ENCODE measurements around the gene MED15. TPM values are rescaled to one million over a fixed set of nuclear protein-coding genes. Genes with fewer than 3 reads are reported as not detected.
A peak's percentile ranks its signal among the peaks of the same experiment; 100 is the strongest.

MED15 gene
- polyA plus RNA-seq, 2 of the 4 experiments (the other 2 are of a cell fraction), result 10.7 to 29.7 TPM

DNA sequence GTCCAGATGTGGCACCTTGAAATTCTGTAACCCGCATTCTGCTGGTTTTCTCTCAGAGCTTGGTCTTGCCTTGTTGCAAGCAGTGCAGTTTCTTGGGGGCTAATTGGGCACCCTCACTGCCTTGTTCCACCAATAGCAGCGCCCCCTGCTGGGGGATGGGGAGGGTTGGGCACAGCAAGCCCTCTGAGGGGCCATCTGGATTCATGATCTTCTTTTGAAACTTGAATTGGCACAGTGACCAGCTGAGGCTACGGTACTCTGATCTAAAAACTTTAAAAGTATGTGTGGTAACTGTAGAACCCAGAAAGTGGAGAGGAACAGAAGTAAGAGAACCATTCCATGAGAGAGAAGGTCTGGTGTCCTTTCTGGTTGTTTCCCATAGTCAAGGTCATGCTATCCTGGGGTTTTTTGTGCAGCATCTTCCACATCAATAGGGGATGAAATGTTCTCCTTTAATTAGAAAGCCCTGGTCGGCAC is 64.2 kb downstream of the MED15 start:
- WGBS (ENCODE audit: missing lambda C conversion rate), result 77% methylated on average over 4 of the region's 4 CpGs
- TF ChIP-seq, protein P1, sequence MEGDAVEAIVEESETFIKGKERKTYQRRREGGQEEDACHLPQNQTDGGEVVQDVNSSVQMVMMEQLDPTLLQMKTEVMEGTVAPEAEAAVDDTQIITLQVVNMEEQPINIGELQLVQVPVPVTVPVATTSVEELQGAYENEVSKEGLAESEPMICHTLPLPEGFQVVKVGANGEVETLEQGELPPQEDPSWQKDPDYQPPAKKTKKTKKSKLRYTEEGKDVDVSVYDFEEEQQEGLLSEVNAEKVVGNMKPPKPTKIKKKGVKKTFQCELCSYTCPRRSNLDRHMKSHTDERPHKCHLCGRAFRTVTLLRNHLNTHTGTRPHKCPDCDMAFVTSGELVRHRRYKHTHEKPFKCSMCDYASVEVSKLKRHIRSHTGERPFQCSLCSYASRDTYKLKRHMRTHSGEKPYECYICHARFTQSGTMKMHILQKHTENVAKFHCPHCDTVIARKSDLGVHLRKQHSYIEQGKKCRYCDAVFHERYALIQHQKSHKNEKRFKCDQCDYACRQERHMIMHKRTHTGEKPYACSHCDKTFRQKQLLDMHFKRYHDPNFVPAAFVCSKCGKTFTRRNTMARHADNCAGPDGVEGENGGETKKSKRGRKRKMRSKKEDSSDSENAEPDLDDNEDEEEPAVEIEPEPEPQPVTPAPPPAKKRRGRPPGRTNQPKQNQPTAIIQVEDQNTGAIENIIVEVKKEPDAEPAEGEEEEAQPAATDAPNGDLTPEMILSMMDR (IDR thresholded peaks at IDR 0.05), result peak; percentile 51
- TF ChIP-seq NPAS2 (CRISPR knock-in tag; IDR thresholded peaks at IDR 0.05; ENCODE audit: borderline replicate concordance) (no peak), SMC3 (IDR thresholded peaks at IDR 0.05) (peak; percentile 19; the same call in 1 of the 3 replicates), BHLHE40 (IDR thresholded peaks at IDR 0.05; ENCODE audit: low read depth, low read length) (no peak), HOXB13 (CRISPR knock-in tag; IDR thresholded peaks at IDR 0.05; ENCODE audit: low read depth) (no peak), ZSCAN20 (CRISPR knock-in tag; IDR thresholded peaks at IDR 0.05) (no peak), POLR2AphosphoS2 (conservative IDR thresholded peaks at IDR 0.05; ENCODE audit: low read length) (no peak), RAD21 (conservative IDR thresholded peaks at IDR 0.05 in 1 of 2, IDR thresholded peaks at IDR 0.05 in 1 of 2) (no peak; a peak in 1 of 5 replicates), MAFK (IDR thresholded peaks at IDR 0.05; ENCODE audit: partially characterized antibody) (no peak), EHMT2 (IDR thresholded peaks at IDR 0.05; ENCODE audit: low read depth) (no peak), HDAC2 (IDR thresholded peaks at IDR 0.05) (no peak)
- TF ChIP-seq, protein P2, sequence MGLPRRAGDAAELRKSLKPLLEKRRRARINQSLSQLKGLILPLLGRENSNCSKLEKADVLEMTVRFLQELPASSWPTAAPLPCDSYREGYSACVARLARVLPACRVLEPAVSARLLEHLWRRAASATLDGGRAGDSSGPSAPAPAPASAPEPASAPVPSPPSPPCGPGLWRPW (IDR thresholded peaks at IDR 0.05), result no peak
- no peak overlapping the region for H3K4me2 ChIP-seq
- no peak for FAIRE-seq
- CTCF ChIA-PET, result interaction anchor here (0.6 to 2.1 kb wide), 11 partner anchors 8 to 153 kb away, joined by 3 to 8 read pairs (median 3); no protein-coding TSS in a partner anchor
- peaks cover 49% of the 10 kb centered on the region for H3K4me1 ChIP-seq
- H3K4me3 ChIP-seq, result no peak overlapping the region
- peak overlapping the region in 1 of 2 experiments; percentile 46; a peak in 1 of 6 replicates for H3K27ac ChIP-seq
- POLR2A ChIA-PET, result interaction anchor here (1.2 kb wide), 1 partner anchor 63 kb away, joined by 3 read pairs; no protein-coding TSS in a partner anchor
- peak; percentile 21 to 28 for DNase-seq (ENCODE audit: low read depth in 1 of 2, low spot score in 1 of 2)
- no peaks in the 10 kb centered on the region for H3K9me3 ChIP-seq
- ATAC-seq, result no peak

DNA sequence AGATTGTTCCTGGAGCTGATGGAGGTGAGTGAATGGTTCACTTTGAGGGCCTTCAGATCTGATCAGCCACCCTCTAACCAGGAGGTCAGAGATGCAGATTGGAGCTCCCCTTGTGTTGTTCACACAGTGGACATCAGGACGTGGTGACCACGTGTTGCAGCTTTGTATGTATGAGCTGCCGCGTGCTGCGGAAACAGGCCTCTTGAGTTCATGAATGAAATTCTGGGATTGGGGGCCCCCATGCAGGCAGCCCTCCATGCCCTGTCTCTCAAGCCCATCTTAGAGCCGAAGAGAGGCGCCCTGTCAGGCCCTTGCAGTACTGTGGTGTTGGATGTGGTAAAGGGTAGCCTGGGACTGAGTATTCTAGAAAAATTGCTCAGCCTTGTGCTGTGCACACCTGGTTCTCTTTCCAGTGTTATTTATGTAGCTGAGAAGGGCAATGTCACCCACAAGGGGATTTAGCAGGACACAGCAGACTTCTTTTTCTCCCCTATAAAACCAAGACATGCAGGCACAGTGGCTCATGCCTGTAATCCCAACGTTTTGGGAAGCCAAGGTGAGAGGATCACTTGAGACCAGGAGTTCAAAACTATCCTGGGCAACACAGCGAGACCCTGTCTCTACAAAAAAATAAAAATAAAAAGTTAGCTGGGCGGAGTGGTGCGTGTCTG is 64.9 kb downstream of the MED15 start:
- TF ChIP-seq, protein P2 (IDR thresholded peaks at IDR 0.05), result no peak
- TF ChIP-seq, protein P3, sequence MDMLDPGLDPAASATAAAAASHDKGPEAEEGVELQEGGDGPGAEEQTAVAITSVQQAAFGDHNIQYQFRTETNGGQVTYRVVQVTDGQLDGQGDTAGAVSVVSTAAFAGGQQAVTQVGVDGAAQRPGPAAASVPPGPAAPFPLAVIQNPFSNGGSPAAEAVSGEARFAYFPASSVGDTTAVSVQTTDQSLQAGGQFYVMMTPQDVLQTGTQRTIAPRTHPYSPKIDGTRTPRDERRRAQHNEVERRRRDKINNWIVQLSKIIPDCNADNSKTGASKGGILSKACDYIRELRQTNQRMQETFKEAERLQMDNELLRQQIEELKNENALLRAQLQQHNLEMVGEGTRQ (IDR thresholded peaks at IDR 0.05), result no peak
- TF ChIP-seq JUNB (IDR thresholded peaks at IDR 0.05) (no peak), RFX5 (IDR thresholded peaks at IDR 0.05) (no peak), ZNF302 (CRISPR knock-in tag; IDR thresholded peaks at IDR 0.05) (no peak), NFE2L2 (conservative IDR thresholded peaks at IDR 0.05; ENCODE audit: low read length) (no peak), RAD21 (conservative IDR thresholded peaks at IDR 0.05 in 1 of 2, IDR thresholded peaks at IDR 0.05 in 1 of 2) (no peak), TP53 (CRISPR knock-in tag; IDR thresholded peaks at IDR 0.05) (no peak), FOSB (CRISPR knock-in tag; IDR thresholded peaks at IDR 0.05) (no peak), NR3C1 (IDR thresholded peaks at IDR 0.05) (no peak), MAZ (IDR thresholded peaks at IDR 0.05; ENCODE audit: borderline replicate concordance, low read depth, low read length) (no peak), GATA3 (IDR thresholded peaks at IDR 0.05; ENCODE audit: borderline replicate concordance) (no peak), HEYL (CRISPR knock-in tag; IDR thresholded peaks at IDR 0.05) (no peak), CHD4 (IDR thresholded peaks at IDR 0.05; ENCODE audit: borderline replicate concordance) (no peak), CEBPB (IDR thresholded peaks at IDR 0.05) (no peak)
- TF ChIP-seq, protein P4, sequence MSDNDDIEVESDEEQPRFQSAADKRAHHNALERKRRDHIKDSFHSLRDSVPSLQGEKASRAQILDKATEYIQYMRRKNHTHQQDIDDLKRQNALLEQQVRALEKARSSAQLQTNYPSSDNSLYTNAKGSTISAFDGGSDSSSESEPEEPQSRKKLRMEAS (IDR thresholded peaks at IDR 0.05), result no peak
- TF ChIP-seq, protein P5, sequence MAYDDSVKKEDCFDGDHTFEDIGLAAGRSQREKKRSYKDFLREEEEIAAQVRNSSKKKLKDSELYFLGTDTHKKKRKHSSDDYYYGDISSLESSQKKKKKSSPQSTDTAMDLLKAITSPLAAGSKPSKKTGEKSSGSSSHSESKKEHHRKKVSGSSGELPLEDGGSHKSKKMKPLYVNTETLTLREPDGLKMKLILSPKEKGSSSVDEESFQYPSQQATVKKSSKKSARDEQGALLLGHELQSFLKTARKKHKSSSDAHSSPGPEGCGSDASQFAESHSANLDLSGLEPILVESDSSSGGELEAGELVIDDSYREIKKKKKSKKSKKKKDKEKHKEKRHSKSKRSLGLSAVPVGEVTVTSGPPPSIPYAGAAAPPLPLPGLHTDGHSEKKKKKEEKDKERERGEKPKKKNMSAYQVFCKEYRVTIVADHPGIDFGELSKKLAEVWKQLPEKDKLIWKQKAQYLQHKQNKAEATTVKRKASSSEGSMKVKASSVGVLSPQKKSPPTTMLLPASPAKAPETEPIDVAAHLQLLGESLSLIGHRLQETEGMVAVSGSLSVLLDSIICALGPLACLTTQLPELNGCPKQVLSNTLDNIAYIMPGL (CRISPR knock-in tag; IDR thresholded peaks at IDR 0.05; ENCODE audit: borderline replicate concordance), result no peak
- TF ChIP-seq, protein P6, sequence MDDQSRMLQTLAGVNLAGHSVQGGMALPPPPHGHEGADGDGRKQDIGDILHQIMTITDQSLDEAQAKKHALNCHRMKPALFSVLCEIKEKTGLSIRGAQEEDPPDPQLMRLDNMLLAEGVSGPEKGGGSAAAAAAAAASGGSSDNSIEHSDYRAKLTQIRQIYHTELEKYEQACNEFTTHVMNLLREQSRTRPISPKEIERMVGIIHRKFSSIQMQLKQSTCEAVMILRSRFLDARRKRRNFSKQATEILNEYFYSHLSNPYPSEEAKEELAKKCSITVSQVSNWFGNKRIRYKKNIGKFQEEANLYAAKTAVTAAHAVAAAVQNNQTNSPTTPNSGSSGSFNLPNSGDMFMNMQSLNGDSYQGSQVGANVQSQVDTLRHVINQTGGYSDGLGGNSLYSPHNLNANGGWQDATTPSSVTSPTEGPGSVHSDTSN (IDR thresholded peaks at IDR 0.05), result no peak
- no peak overlapping the region for H3K27ac ChIP-seq
- ChIA-PET CTCF (interaction anchor here (1.0 to 2.1 kb wide), 8 partner anchors 8 to 154 kb away, joined by 3 to 8 read pairs (median 4); no protein-coding TSS in a partner anchor), POLR2A (no interaction called here)
- H3K9me3 ChIP-seq, result no peaks in the 10 kb centered on the region
- ATAC-seq, result no peak
- H3K4me1 ChIP-seq, result peaks cover 42% of the 10 kb centered on the region
- DNase-seq (ENCODE audit: low read depth in 1 of 2, low spot score in 1 of 2), result no peak
- H3K4me2 ChIP-seq, result no peak overlapping the region
- no peak for FAIRE-seq
- no peak overlapping the region for H3K4me3 ChIP-seq
- WGBS (ENCODE audit: missing lambda C conversion rate), result 77% methylated on average over 6 of the region's 11 CpGs

Measured in A549 (cell line).